Osteoblast (primary cell): Measurements from ENCODE around the gene CYP2D6. TPM values are rescaled to one million over a fixed set of nuclear protein-coding genes. Genes with fewer than 3 reads are reported as not detected.

ENCODE experiments used
- DNase-seq: peaks from one replicate; pipeline ENCODE4 v3.0.0; 2011; ENCODE audit warnings: low spot score, mixed read lengths; ENCODE audit not compliant: insufficient read length; ENCODE audit errors: missing footprints
- H2AFZ ChIP-seq: 2 replicates; pipeline ENCODE4 v1.6.0; 2011; ENCODE audit warnings: mild to moderate bottlenecking, low read length
- H3K27ac ChIP-seq: 2 replicates; pipeline ENCODE4 v1.5.1; 2011; ENCODE audit warnings: mild to moderate bottlenecking, low read depth, low read length, moderate library complexity
- H3K27me3 ChIP-seq: 2 replicates; pipeline ENCODE4 v1.6.0; 2012; ENCODE audit warnings: mild to moderate bottlenecking, control low read depth, inconsistent platforms, low read length, moderate library complexity; ENCODE audit not compliant: insufficient read depth
- H3K36me3 ChIP-seq: 2 replicates; pipeline ENCODE4 v1.5.1; 2011; ENCODE audit warnings: mild to moderate bottlenecking, low read length, control low read depth, moderate library complexity; ENCODE audit not compliant: insufficient read depth
- H3K4me1 ChIP-seq: 2 replicates; pipeline ENCODE4 v1.5.1; 2011; ENCODE audit warnings: mild to moderate bottlenecking, low read length, control low read depth, moderate library complexity; ENCODE audit not compliant: insufficient read depth
- H3K4me2 ChIP-seq: 2 replicates; pipeline ENCODE4 v1.6.0; 2011; ENCODE audit warnings: mild to moderate bottlenecking, low read length; ENCODE audit not compliant: insufficient read depth
- H3K4me3 ChIP-seq: fragments of 200-600 bp; sonication (generic); 3 replicates; pipeline ENCODE4 v1.5.1; 2012; ENCODE audit warnings: mild to moderate bottlenecking, low read length, inconsistent platforms; ENCODE audit not compliant: insufficient read depth
- H3K79me2 ChIP-seq: 2 replicates; pipeline ENCODE4 v1.6.0; 2012; ENCODE audit warnings: mild to moderate bottlenecking, low read length, control low read depth, inconsistent platforms; ENCODE audit not compliant: insufficient read depth
- H3K9me3 ChIP-seq: 2 replicates; pipeline ENCODE4 v1.5.1; 2011; ENCODE audit warnings: low read depth, low read length, control low read depth
- H4K20me1 ChIP-seq: 2 replicates; pipeline ENCODE4 v1.6.0; 2012; ENCODE audit warnings: mild to moderate bottlenecking, low read length, control low read depth; ENCODE audit not compliant: insufficient read depth
- total RNA-seq: library from RNA; depleted of rRNA; stranded (reverse); fragments of >200 nt; gene quantifications from 2 replicates; pipeline ENCODE4 v1.2.3, GENCODE V29; 2012
- TF ChIP-seq, protein P1 (sequence below): IDR thresholded peaks from 2 replicates; pipeline ENCODE4 v1.5.1; 2011; ENCODE audit warnings: mild to moderate bottlenecking, low read depth, low read length, moderate library complexity; ENCODE audit errors: extremely low read depth

Gene CYP2D6
- total RNA-seq, 1 donor, result 0.36 TPM

DNA sequence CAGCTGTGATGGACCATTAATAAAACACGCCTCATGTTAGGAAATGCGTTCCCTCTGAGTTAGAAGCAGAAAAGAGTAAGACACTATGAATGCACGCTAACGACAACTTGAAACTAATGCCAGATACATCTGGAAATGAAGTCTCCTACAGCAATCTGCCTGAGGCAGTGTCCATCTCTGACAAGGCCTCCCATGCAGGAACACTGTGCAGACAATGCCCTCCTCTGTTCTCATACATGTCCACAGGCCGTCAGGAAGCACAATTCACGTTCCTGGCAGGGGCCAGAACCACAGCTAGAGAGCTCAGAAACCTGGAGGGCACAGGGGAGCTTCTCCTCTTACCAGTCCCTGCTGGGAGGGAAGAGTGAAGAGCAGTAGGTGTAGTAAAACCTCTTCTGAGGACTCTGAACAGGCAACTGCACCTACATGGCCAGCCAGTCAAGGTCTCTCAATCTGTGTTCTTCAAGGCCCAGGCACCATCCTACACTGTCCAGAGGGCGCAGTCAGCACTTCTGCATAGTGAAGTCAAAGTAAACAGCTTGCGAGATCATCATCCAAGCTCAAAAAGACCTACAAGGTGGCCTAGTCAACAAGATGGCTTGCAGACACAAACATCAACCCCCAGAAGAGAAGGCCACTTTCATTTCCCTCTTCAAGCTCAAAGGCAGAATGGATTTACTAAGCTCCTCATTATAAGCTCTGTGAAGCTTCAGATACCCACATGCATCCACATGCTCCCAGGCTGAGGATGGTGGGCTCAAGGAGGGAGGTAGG lies 41.5 kb upstream of the CYP2D6 start:
- Histone ChIP-seq H3K27me3 (no peaks in the 10 kb centered on the region), H3K36me3 (peaks cover 15% of the 10 kb centered on the region), H3K27ac (no peak overlapping the region), H3K9me3 (no peaks in the 10 kb centered on the region), H3K4me1 (peaks cover 12% of the 10 kb centered on the region), H3K79me2 (peaks cover 7% of the 10 kb centered on the region), H4K20me1 (peaks cover 63% of the 10 kb centered on the region), H3K4me2 (no peak overlapping the region), H2AFZ (no peak overlapping the region), H3K4me3 (no peak overlapping the region)
- no peak for DNase-seq
- TF ChIP-seq, protein P1, sequence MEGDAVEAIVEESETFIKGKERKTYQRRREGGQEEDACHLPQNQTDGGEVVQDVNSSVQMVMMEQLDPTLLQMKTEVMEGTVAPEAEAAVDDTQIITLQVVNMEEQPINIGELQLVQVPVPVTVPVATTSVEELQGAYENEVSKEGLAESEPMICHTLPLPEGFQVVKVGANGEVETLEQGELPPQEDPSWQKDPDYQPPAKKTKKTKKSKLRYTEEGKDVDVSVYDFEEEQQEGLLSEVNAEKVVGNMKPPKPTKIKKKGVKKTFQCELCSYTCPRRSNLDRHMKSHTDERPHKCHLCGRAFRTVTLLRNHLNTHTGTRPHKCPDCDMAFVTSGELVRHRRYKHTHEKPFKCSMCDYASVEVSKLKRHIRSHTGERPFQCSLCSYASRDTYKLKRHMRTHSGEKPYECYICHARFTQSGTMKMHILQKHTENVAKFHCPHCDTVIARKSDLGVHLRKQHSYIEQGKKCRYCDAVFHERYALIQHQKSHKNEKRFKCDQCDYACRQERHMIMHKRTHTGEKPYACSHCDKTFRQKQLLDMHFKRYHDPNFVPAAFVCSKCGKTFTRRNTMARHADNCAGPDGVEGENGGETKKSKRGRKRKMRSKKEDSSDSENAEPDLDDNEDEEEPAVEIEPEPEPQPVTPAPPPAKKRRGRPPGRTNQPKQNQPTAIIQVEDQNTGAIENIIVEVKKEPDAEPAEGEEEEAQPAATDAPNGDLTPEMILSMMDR, result no peak

DNA sequence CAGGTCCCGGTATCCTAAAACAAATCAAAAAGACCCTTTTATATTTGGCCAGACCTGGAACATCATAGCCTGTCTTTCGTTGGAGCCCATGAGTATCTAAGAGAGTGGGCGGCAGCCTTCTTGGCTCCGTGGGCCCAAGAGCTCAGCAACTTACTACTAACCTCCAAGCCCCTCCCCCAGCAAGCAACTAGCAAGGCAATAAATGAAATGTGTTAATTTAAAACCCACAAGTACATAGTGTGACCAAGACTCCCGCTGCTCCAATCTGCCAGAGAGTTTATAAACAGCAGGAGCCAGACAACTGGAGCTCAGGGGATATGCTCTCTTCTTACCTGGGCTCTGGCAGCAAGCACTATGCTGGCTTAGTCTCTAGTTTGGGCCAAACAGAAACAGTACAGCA lies 40.8 kb upstream of the CYP2D6 start:
- no peak overlapping the region for H2AFZ ChIP-seq
- H3K27ac ChIP-seq, result no peak overlapping the region
- no peak for DNase-seq
- peaks cover 65% of the 10 kb centered on the region for H4K20me1 ChIP-seq
- H3K27me3 ChIP-seq, result no peaks in the 10 kb centered on the region
- TF ChIP-seq, protein P1, result no peak
- H3K4me2 ChIP-seq, result no peak overlapping the region
- peaks cover 15% of the 10 kb centered on the region for H3K36me3 ChIP-seq
- no peak overlapping the region for H3K4me3 ChIP-seq
- H3K4me1 ChIP-seq, result peaks cover 12% of the 10 kb centered on the region
- H3K79me2 ChIP-seq, result peaks cover 7% of the 10 kb centered on the region
- H3K9me3 ChIP-seq, result no peaks in the 10 kb centered on the region

DNA sequence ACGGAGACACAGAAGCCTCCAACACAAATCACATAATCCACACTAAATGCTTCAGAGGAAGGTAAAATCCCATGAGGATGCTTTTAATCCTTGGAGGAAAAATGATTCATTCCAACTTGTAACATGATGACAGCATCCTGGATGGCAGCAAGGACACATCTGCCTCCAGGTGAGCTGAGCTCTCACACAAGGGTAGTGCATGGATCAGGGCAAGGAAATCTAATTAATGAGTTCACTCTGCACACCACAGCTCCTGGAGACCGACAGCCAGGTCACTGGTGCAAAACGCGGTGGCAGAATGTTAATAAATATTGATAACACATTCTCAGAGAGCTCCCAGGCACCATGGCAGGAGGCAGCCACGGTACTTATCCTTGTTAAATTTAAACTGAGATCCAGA lies 40.3 kb upstream of the CYP2D6 start:
- TF ChIP-seq, protein P1, result no peak
- Histone ChIP-seq H3K79me2 (peaks cover 7% of the 10 kb centered on the region), H3K27me3 (no peaks in the 10 kb centered on the region), H2AFZ (no peak overlapping the region), H3K4me3 (no peak overlapping the region), H3K9me3 (no peaks in the 10 kb centered on the region), H3K4me2 (no peak overlapping the region), H3K36me3 (peaks cover 15% of the 10 kb centered on the region), H4K20me1 (peaks cover 62% of the 10 kb centered on the region), H3K27ac (no peak overlapping the region), H3K4me1 (peaks cover 12% of the 10 kb centered on the region)
- no peak for DNase-seq

DNA sequence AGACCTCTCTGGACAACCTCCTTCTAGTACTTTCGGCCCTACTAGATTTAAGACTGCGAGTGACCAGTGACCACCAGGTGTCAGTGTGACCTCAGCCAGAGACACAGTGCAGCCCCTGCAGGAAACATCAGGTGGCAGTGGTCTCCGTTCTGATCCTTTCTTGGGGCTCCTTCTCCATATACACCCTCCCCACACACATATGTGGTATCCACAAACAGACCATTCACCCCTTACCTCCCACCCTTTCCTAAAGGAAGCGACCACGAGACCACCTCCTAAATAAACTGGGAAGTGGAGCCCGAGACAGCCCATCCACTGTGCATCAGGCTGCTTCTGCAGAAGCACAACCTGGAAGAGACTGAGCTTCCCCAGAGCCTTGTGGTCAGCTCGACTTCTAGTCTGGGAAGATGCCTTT lies 38.5 kb upstream of the CYP2D6 start:
- no peak overlapping the region for H3K4me2 ChIP-seq
- no peaks in the 10 kb centered on the region for H3K27me3 ChIP-seq
- DNase-seq, result peak; percentile 97
- TF ChIP-seq, protein P1, result peak; percentile 99
- H3K9me3 ChIP-seq, result no peaks in the 10 kb centered on the region
- no peak overlapping the region for H2AFZ ChIP-seq
- H3K27ac ChIP-seq, result no peak overlapping the region
- H3K4me1 ChIP-seq, result peaks cover 12% of the 10 kb centered on the region
- peaks cover 57% of the 10 kb centered on the region for H4K20me1 ChIP-seq
- peaks cover 15% of the 10 kb centered on the region for H3K36me3 ChIP-seq
- H3K79me2 ChIP-seq, result peaks cover 7% of the 10 kb centered on the region
- H3K4me3 ChIP-seq, result no peak overlapping the region
